GM19452 (cell line): ENCODE results near the gene DSTN.

Experiments used
- ATAC-seq: cut with Tn5 transposase; IDR thresholded peaks from one replicate; pipeline ENCODE4 v1.9.1; 2021; ENCODE audit not compliant: unreplicated experiment

DSTN gene

DNA sequence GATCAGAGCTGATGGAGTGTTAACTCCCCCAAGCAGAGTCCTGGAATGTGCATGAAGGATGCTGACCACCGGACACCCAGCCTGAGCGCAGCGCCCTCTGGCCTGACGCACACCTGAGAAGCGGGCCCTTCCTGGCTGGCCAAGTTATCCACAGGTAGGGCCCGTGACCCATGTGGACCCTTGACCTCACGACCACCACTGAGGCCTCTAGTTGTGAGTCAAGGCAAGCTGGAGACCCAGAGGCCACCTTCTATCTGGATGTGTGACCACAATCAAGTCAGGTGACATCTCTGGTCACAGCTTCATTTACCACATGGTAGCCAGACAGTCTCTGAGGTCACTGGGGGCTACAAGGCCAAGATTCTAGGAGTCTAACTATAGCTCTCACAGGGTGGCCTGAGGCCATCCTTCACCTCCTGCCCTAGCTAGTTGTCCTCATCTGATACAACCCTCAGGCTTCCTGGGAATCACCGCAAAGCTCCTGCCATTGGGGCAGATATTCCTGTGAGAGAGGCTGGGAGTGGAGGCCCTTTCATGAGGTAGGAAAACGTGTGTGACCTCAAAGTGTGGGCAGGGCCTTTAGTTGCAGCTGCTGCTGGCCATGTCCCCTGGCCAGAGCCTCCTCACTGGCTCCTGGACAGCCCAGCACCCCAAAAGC lies 53.1 kb downstream of the DSTN start:
- no peak for ATAC-seq

- no peak for ATAC-seq
Observed at GRCh38 chr20:17624070-17624469, 54.2 kb downstream of the DSTN start.

DNA sequence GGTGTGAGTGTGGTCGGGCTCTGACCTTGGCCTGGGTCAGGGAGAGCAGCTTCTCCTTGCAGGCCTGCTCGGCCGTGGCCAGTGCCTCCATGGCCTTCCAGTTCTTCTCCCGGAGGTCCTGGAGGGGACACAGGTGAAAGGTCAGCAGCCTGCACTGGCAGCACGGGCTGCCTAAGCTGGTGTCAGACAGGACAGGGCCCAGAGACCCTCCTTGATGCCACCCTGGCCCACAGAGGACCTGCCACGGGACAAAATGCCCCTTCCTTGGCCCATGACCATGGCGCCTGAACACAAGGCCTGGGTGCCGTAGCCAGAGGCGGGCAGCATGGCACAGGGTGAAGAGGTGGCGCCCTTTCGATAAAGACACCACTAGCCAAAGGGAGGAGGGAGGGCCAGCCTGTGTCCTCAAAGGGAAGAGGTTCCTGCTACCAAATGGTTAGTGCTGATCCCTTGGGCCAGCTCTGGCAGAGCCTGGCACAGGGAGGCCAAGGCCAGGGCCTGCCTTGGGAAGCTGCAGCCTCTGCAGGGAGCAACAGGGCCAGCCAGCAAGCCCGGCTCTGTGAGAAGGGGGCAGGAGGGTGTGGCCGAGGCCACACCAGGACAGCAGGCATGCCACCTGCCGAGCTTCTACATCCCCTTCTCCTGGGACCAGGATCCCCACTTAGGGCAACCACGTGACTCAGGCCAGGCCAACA lies 54.8 kb downstream of the DSTN start:
- no peak for ATAC-seq

DNA sequence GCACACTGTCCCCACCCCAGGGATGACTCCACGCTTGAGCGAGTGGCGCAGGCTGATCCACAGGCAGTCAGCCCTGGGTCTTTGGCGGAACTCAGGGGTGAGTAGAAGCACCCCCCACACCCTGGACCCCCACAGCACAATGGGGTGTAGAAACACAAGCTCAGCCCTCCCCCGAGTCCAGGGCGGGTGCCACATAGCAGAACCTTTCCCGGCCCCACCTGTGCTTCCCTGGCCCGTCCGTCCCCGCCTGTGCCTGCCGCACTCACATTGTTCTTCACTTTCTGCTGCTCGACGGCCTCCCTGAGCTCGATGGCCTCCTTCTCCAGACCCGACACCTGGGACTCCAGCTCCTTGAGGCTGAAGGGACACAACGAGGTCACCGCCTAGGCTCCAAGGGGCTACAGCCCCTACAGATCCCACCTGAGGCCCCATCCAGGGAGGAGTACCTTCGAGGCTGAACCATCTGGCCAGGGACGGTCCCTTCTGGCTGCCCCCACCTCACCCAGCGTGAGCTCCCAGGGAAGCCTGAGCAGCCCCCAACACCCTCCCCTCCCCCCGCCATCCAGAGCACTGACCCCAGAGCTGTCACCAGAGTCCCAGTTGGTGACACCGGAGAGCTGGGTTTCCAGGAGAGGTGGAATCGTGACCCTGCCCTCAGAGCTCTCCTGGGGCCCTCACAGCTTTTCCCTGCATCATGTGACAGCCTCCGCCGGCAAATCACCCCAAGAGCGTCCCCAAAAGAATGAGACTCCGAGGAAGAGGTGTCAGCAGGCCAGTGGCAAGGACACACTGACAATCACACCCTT lies 55.6 kb downstream of the DSTN start:
- ATAC-seq = no peak

GRCh38 chr20:17626217-17627007 lies 56.5 kb downstream of the DSTN start:
- ATAC-seq = no peak

GRCh38 chr20:17627101-17627955 lies 57.5 kb downstream of the DSTN start:
- no peak for ATAC-seq

GRCh38 chr20:17628101-17628841 lies 58.4 kb downstream of the DSTN start:
- no peak for ATAC-seq

- no peak for ATAC-seq
Observed at GRCh38 chr20:17629025-17629424, 59.1 kb downstream of the DSTN start.

GRCh38 chr20:17629678-17630089 lies 59.8 kb downstream of the DSTN start:
- ATAC-seq = no peak

DNA sequence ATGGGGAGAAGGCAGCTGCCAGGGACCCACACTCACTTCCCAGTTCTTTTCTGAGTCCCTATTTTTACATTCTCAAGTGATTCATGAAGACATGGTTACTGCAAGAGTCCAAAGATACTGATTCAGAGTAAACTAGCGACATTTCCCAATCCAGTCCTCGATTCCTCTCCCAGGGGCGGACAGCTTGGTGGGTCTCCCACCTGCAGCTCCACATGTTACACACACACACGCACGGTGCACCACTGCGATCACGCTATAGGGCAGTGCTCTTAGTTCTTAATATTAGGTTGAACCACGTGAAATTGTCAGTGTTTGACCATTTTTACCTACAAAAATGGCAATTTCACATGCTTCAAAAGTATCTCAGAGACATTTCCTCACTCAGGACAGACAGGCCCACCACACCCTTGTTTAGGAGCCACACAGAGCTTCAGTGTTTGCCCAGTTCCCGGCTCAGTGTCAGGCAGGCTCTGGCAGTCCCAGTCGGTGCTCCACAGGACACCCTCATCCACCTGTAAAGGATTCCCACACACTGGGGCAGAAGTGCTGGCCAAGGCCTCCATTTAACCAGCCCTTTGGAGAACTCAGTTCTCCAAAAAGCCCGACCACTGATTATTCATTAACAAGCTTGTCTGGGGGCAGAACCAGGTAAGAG lies 60.4 kb downstream of the DSTN start:
- no peak for ATAC-seq

DNA sequence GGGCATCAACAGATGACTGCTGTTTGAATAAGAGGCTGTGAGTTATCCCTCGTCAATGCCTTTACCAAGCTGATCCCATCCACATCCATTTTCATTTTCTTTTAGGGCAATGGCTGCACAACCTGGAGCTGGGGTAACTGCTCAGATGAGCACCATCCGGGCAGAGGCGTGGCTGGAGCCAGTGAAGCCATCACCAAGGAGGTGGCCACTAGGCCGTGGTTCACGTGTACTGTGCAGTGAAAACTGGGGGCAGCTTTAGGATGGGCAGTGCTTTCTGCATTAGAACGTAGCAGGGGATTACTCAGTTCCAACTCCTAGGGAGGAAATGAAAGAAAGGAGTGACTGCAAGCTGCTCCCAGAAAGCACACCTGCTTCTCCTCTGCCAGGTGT lies 60.9 kb downstream of the DSTN start:
- no peak for ATAC-seq

- no peak for ATAC-seq
Observed at GRCh38 chr20:17631576-17632319, 61.9 kb downstream of the DSTN start.

- no peak for ATAC-seq
Observed at GRCh38 chr20:17633221-17633849, 63.5 kb downstream of the DSTN start.

GRCh38 chr20:17633850-17634500 lies 64.1 kb downstream of the DSTN start:
- no peak for ATAC-seq

GRCh38 chr20:17634661-17635331 lies 64.9 kb downstream of the DSTN start:
- ATAC-seq = no peak

GRCh38 chr20:17635332-17636244 lies 65.7 kb downstream of the DSTN start:
- ATAC-seq = no peak
